H1 (cell line): ENCODE measurements around the gene NCF2.

Experiments used
- CTCF ChIP-seq, 3 experiments: IDR thresholded peaks; 1 replicate in 2 of 3; 2 replicates in 1 of 3; pipeline versions ENCODE4 v1.5.1 to v1.6.1; 2011; ENCODE audit warnings: low read length in 3 of 3, mild to moderate bottlenecking in 3 of 3, inconsistent platforms in 2 of 3, low read depth in 1 of 3, moderate library complexity in 1 of 3; ENCODE audit not compliant: insufficient read depth in 1 of 3; ENCODE audit errors: control extremely low read depth in 1 of 3
- EZH2 ChIP-seq: fragments of 200-600 bp; sonication (generic); IDR thresholded peaks from 2 replicates; pipeline ENCODE4 v1.7.1; 2012; ENCODE audit warnings: low read depth, mild to moderate bottlenecking, moderate library complexity, low read length, inconsistent platforms; ENCODE audit not compliant: severe bottlenecking
- SIX5 ChIP-seq: IDR thresholded peaks from 2 replicates; pipeline ENCODE4 v1.6.1; 2011; ENCODE audit warnings: mild to moderate bottlenecking, low read depth, low read length
- ZNF274 ChIP-seq: IDR thresholded peaks from 2 replicates; pipeline ENCODE4 v1.7.0; 2012; ENCODE audit warnings: low read length, borderline replicate concordance; ENCODE audit errors: extremely low read depth

GRCh38 chr1:183514235-183514634 is 76.0 kb downstream of the NCF2 start:
- TF ChIP-seq CTCF (IDR thresholded peaks at IDR 0.05; ENCODE audit: control extremely low read depth in 1 of 3, insufficient read depth in 1 of 3, low read depth in 1 of 3, low read length in 3 of 3) = no peak
- TF ChIP-seq ZNF274 = no peak
- no peak for TF ChIP-seq EZH2
- TF ChIP-seq SIX5 = no peak
